ENCODE results near the gene LRRC41.

GRCh38 chr1:46244656-46245371, 58.6 kb downstream of the LRRC41 start:
- TF ChIP-seq, protein P1, sequence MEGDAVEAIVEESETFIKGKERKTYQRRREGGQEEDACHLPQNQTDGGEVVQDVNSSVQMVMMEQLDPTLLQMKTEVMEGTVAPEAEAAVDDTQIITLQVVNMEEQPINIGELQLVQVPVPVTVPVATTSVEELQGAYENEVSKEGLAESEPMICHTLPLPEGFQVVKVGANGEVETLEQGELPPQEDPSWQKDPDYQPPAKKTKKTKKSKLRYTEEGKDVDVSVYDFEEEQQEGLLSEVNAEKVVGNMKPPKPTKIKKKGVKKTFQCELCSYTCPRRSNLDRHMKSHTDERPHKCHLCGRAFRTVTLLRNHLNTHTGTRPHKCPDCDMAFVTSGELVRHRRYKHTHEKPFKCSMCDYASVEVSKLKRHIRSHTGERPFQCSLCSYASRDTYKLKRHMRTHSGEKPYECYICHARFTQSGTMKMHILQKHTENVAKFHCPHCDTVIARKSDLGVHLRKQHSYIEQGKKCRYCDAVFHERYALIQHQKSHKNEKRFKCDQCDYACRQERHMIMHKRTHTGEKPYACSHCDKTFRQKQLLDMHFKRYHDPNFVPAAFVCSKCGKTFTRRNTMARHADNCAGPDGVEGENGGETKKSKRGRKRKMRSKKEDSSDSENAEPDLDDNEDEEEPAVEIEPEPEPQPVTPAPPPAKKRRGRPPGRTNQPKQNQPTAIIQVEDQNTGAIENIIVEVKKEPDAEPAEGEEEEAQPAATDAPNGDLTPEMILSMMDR (IDR thresholded peaks at IDR 0.05), result peak in 1 of 4 experiments; percentile 12
- TF ChIP-seq POLR2A (IDR thresholded peaks at IDR 0.05), result no peak

Data from uterus (tissue), 2 donors.